Smooth muscle cell (in vitro differentiated cells): ENCODE data around the gene ELP1. TPM values are rescaled to one million over a fixed set of nuclear protein-coding genes. Genes with fewer than 3 reads are reported as not detected.

Experiments
- DNase-seq: peaks from one replicate; lab custom pipeline; 2025; ENCODE audit not compliant: unreplicated experiment; lab: John Stamatoyannopoulos, UW
- H2AFZ ChIP-seq: fragments of 200-600 bp; sonication (generic); 2 replicates; pipeline ENCODE4 v1.6.0; 2016; ENCODE audit warnings: antibody characterized with exemption, low read depth, mild to moderate bottlenecking
- H3F3A ChIP-seq: fragments of 200-600 bp; sonication (generic); 2 replicates; pipeline ENCODE4 v1.6.0; 2017; ENCODE audit warnings: antibody characterized with exemption, low read depth
- H3K27ac ChIP-seq: fragments of 200-600 bp; sonication (generic); 2 replicates; pipeline ENCODE4 v1.5.1; 2016; ENCODE audit warnings: low read depth, mild to moderate bottlenecking
- H3K27me3 ChIP-seq: fragments of 200-600 bp; sonication (generic); 2 replicates; pipeline ENCODE4 v1.6.1; 2016; ENCODE audit warnings: low read depth, mild to moderate bottlenecking
- H3K36me3 ChIP-seq: fragments of 200-600 bp; sonication (generic); 2 replicates; pipeline ENCODE4 v1.5.1; 2016; ENCODE audit warnings: low read depth
- H3K4me1 ChIP-seq: fragments of 200-600 bp; sonication (generic); 2 replicates; pipeline ENCODE4 v1.5.1; 2016; ENCODE audit warnings: low read depth
- H3K4me2 ChIP-seq: fragments of 200-600 bp; sonication (generic); 2 replicates; pipeline ENCODE4 v1.6.0; 2016; ENCODE audit warnings: mild to moderate bottlenecking
- H3K4me3 ChIP-seq: fragments of 200-600 bp; sonication (generic); 2 replicates; pipeline ENCODE4 v1.5.1; 2016; ENCODE audit warnings: mild to moderate bottlenecking
- H3K79me2 ChIP-seq: fragments of 200-600 bp; sonication (generic); 2 replicates; pipeline ENCODE4 v1.6.0; 2016; ENCODE audit warnings: low read depth, mild to moderate bottlenecking
- H3K9ac ChIP-seq: fragments of 200-600 bp; sonication (generic); 2 replicates; pipeline ENCODE4 v1.6.0; 2016; ENCODE audit warnings: low read depth
- H3K9me3 ChIP-seq: fragments of 200-600 bp; sonication (generic); replicated peaks from 2 replicates; pipeline ENCODE4 v1.5.1; 2016; ENCODE audit warnings: low read depth
- H4K20me1 ChIP-seq: fragments of 200-600 bp; sonication (generic); 2 replicates; pipeline ENCODE4 v1.6.0; 2016; ENCODE audit warnings: low read depth
- WGBS: methylation state at CpG from one replicate; pipeline ENCODE4 v1.1.7; 2016; ENCODE audit warnings: low lambda C conversion rate; 5-methylcytosine and 5-hydroxymethylcytosine counted together
- polyA plus RNA-seq: library from polyadenylated mRNA; unstranded; fragments of >200 nt; fragmentation: Nextera tagmentation; extraction: Ambion mirVana; gene quantifications from 2 replicates; pipeline ENCODE4 v1.2.1, GENCODE V29; 2016
- total RNA-seq: library from RNA; depleted of rRNA; stranded (reverse); fragments of >200 nt; gene quantifications from 2 replicates; pipeline ENCODE4 v1.2.3, GENCODE V29; 2014
- TF ChIP-seq, protein P1 (sequence below): fragments of 200-600 bp; sonication (generic); IDR thresholded peaks from 2 replicates; pipeline ENCODE4 v1.5.1; 2017; ENCODE audit warnings: borderline replicate concordance, mild to moderate bottlenecking, antibody characterized with exemption; ENCODE audit not compliant: insufficient read depth, poor library complexity, severe bottlenecking

The ELP1 gene
- total and polyA plus RNA-seq, 2 experiments from 2014 or later, result 16.2 to 72.1 TPM

DNA sequence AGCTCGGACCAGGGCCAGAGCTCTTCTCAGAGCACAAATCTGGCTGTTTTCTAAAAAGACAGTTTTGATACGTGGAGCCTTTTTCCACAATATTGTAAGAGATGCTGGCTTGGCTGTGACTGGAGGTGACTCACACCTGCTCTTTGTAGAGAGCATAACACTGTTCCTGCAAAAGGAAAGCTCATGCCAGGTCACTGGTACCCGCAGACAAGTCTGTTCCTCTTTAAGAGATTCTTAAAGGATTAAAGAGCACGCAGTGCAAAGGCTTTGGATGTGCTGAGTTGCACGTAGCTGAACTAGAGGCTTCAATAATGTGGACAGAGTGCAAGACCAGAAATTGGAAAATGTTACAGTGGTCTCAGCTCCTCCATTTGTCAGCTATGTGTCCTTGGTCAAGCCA is 97.1 kb downstream of the ELP1 start:
- peak overlapping the region; percentile 67 for H3K27ac ChIP-seq

GRCh38 chr9:108836319-108836718 is 97.6 kb downstream of the ELP1 start:
- H3K79me2 ChIP-seq, result no peaks in the 10 kb centered on the region
- H3K27me3 ChIP-seq, result no peaks in the 10 kb centered on the region
- DNase-seq, result no peak
- peaks cover 3% of the 10 kb centered on the region for H3F3A ChIP-seq
- H3K27ac ChIP-seq, result peak overlapping the region; percentile 67
- WGBS, result 78% methylated on average over 9 of the region's 9 CpGs
- H3K4me2 ChIP-seq, result peak overlapping the region; percentile 56
- H3K36me3 ChIP-seq, result no peaks in the 10 kb centered on the region
- peaks cover 21% of the 10 kb centered on the region for H3K4me1 ChIP-seq
- H2AFZ ChIP-seq, result no peak overlapping the region
- TF ChIP-seq, protein P1, sequence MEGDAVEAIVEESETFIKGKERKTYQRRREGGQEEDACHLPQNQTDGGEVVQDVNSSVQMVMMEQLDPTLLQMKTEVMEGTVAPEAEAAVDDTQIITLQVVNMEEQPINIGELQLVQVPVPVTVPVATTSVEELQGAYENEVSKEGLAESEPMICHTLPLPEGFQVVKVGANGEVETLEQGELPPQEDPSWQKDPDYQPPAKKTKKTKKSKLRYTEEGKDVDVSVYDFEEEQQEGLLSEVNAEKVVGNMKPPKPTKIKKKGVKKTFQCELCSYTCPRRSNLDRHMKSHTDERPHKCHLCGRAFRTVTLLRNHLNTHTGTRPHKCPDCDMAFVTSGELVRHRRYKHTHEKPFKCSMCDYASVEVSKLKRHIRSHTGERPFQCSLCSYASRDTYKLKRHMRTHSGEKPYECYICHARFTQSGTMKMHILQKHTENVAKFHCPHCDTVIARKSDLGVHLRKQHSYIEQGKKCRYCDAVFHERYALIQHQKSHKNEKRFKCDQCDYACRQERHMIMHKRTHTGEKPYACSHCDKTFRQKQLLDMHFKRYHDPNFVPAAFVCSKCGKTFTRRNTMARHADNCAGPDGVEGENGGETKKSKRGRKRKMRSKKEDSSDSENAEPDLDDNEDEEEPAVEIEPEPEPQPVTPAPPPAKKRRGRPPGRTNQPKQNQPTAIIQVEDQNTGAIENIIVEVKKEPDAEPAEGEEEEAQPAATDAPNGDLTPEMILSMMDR, result no peak
- H3K9ac ChIP-seq, result no peak overlapping the region
- H3K4me3 ChIP-seq, result no peak overlapping the region
- no peaks in the 10 kb centered on the region for H4K20me1 ChIP-seq
- H3K9me3 ChIP-seq, result no peaks in the 10 kb centered on the region

More for the DNA sequence above, 97.1 kb downstream of the ELP1 start:
- TF ChIP-seq, protein P1, result no peak
- Histone ChIP-seq H2AFZ (no peak overlapping the region), H3K79me2 (no peaks in the 10 kb centered on the region), H3K4me1 (peaks cover 21% of the 10 kb centered on the region), H3K4me2 (peak overlapping the region; percentile 56), H3K9ac (no peak overlapping the region), H3K36me3 (no peaks in the 10 kb centered on the region), H3K27me3 (no peaks in the 10 kb centered on the region), H4K20me1 (no peaks in the 10 kb centered on the region), H3K9me3 (no peaks in the 10 kb centered on the region), H3F3A (peaks cover 3% of the 10 kb centered on the region), H3K4me3 (no peak overlapping the region)
- DNase-seq, result no peak
- 27% methylated on average over 5 of the region's 5 CpGs for WGBS

- Histone ChIP-seq H3K27ac (peak overlapping the region; percentile 67), H3K9ac (no peak overlapping the region), H4K20me1 (no peaks in the 10 kb centered on the region), H2AFZ (no peak overlapping the region), H3K27me3 (no peaks in the 10 kb centered on the region), H3K4me3 (no peak overlapping the region), H3K4me1 (peaks cover 21% of the 10 kb centered on the region), H3K9me3 (no peaks in the 10 kb centered on the region), H3K36me3 (no peaks in the 10 kb centered on the region), H3K4me2 (peak overlapping the region; percentile 3), H3F3A (peaks cover 3% of the 10 kb centered on the region), H3K79me2 (no peaks in the 10 kb centered on the region)
- WGBS, result 58% methylated on average over 7 of the region's 7 CpGs
- no peak for DNase-seq
- TF ChIP-seq, protein P1, result no peak
Observed at GRCh38 chr9:108835831-108836230, 98.1 kb downstream of the ELP1 start.

GRCh38 chr9:108834959-108835665 is 98.8 kb downstream of the ELP1 start:
- H3K9ac ChIP-seq, result no peak overlapping the region
- H3K27me3 ChIP-seq, result no peaks in the 10 kb centered on the region
- no peak overlapping the region for H2AFZ ChIP-seq
- TF ChIP-seq, protein P1, result no peak
- peak overlapping the region; percentile 67 for H3K27ac ChIP-seq
- 74% methylated on average over 4 of the region's 4 CpGs for WGBS
- no peak overlapping the region for H3K4me3 ChIP-seq
- H3K4me2 ChIP-seq, result peak overlapping the region; percentile 3
- peaks cover 3% of the 10 kb centered on the region for H3F3A ChIP-seq
- H4K20me1 ChIP-seq, result no peaks in the 10 kb centered on the region
- no peaks in the 10 kb centered on the region for H3K9me3 ChIP-seq
- no peak for DNase-seq
- peaks cover 21% of the 10 kb centered on the region for H3K4me1 ChIP-seq
- H3K79me2 ChIP-seq, result no peaks in the 10 kb centered on the region
- H3K36me3 ChIP-seq, result no peaks in the 10 kb centered on the region
